ACC112 (cell line): ENCODE measurements around the gene RHEBL1.
A peak's percentile ranks its signal among the peaks of the same experiment; 100 is the strongest.

ENCODE experiments used
- H2AFZ ChIP-seq: fragments of 200-600 bp; sonication (generic); one replicate; pipeline ENCODE4 v1.6.0; 2017; ENCODE audit warnings: antibody characterized with exemption, low read length; ENCODE audit not compliant: unreplicated experiment
- H3K27ac ChIP-seq: fragments of 200-600 bp; sonication (generic); 2 replicates; pipeline ENCODE4 v1.5.1; 2014; ENCODE audit warnings: low read depth, mild to moderate bottlenecking, antibody characterized with exemption, low read length, moderate library complexity
- H3K27me3 ChIP-seq: fragments of 200-600 bp; sonication (generic); 2 replicates; pipeline ENCODE4 v1.6.1; 2014; ENCODE audit warnings: mild to moderate bottlenecking, antibody characterized with exemption, low read length, moderate library complexity, mixed read lengths; ENCODE audit not compliant: insufficient read depth
- H3K36me3 ChIP-seq: fragments of 200-600 bp; sonication (generic); 2 replicates; pipeline ENCODE4 v1.6.1; 2016; ENCODE audit warnings: mild to moderate bottlenecking, antibody characterized with exemption, low read length, moderate library complexity, mixed read lengths; ENCODE audit not compliant: insufficient read depth
- H3K4me1 ChIP-seq: fragments of 200-600 bp; sonication (generic); one replicate; pipeline ENCODE4 v1.6.1; 2016; ENCODE audit warnings: low read length, mixed read lengths; ENCODE audit not compliant: insufficient read depth, unreplicated experiment, control insufficient read depth
- H3K4me3 ChIP-seq: fragments of 200-600 bp; sonication (generic); 2 replicates; pipeline ENCODE4 v1.5.1; 2014; ENCODE audit warnings: mild to moderate bottlenecking, low read depth, low read length
- H3K79me2 ChIP-seq: fragments of 200-600 bp; sonication (generic); one replicate; pipeline ENCODE4 v1.6.0; 2016; ENCODE audit warnings: low read length; ENCODE audit not compliant: control insufficient read depth, unreplicated experiment, insufficient read depth

RHEBL1 gene

DNA sequence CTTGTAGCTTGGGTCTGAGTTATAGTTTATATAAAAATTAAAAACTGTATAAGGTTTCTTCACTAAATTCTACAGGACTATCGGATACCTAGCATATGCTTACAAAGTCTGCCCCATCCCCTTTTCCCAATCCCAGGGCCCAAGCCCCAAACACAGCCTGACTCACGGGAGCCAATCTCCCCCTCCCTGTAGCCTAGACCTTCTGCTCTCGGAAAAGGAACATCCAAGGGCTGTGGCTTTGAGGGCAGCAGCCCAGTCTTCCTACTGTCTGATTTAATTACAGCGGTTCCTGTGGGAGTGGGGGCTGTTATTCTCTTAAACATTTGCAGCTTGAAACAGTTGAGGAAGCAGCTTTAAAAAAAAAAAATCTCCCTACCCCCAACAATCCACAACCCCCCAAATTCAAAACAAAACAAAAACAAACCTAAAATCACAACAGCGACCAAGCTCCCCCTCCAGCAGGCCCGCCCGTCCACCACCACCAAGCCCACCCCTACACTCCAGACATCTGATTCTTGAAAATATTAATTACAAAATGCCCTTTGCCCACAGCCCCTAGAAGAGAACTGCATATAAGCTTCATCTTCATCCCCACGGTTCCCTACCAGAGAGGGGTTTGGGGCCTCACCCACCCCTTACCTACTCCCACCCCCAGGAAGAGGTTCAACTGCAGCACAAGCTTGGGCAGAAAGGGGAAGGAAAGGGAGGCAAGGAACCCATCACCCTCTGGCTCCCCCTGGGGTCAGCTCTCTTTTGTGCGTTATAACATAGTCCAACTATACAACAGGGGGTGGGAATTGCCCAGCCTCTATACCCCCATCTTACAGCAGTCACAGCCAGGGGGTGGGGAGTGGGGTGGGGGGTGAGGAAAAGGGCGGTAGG lies 50.1 kb downstream of the RHEBL1 start:
- no peak overlapping the region for H2AFZ ChIP-seq
- peaks cover 26% of the 10 kb centered on the region for H3K79me2 ChIP-seq
- peak overlapping the region; percentile 94 for H3K27ac ChIP-seq
- no peak overlapping the region for H3K4me3 ChIP-seq
- peaks cover 3% of the 10 kb centered on the region; the same call in 1 of the 2 replicates for H3K36me3 ChIP-seq
- no peaks in the 10 kb centered on the region for H3K27me3 ChIP-seq
- H3K4me1 ChIP-seq, result peaks cover 18% of the 10 kb centered on the region

DNA sequence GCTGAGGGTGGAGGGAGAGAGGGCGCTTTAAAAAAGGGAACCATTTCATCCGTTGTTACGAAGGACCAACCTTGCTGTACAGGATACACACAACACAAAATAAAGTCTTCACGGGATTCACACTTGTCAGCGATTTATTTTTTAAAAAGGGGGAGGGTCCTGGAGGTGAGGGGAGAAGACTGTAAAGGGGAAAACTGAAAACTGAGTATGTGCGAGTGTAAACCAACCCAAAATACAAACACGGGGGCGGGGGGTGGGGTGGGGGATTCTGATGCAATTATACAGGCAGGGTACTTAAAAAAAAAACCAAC lies 50.7 kb downstream of the RHEBL1 start:
- peaks cover 32% of the 10 kb centered on the region for H3K79me2 ChIP-seq
- H3K36me3 ChIP-seq, result 0 out of 2 replicates have a peak, but pooled peaks cover 2% of the 10 kb centered on the region
- H2AFZ ChIP-seq, result peak overlapping the region; percentile 11
- peak overlapping the region; percentile 88 for H3K4me3 ChIP-seq
- H3K27me3 ChIP-seq, result no peaks in the 10 kb centered on the region
- peaks cover 18% of the 10 kb centered on the region for H3K4me1 ChIP-seq
- peak overlapping the region; percentile 94 for H3K27ac ChIP-seq

DNA sequence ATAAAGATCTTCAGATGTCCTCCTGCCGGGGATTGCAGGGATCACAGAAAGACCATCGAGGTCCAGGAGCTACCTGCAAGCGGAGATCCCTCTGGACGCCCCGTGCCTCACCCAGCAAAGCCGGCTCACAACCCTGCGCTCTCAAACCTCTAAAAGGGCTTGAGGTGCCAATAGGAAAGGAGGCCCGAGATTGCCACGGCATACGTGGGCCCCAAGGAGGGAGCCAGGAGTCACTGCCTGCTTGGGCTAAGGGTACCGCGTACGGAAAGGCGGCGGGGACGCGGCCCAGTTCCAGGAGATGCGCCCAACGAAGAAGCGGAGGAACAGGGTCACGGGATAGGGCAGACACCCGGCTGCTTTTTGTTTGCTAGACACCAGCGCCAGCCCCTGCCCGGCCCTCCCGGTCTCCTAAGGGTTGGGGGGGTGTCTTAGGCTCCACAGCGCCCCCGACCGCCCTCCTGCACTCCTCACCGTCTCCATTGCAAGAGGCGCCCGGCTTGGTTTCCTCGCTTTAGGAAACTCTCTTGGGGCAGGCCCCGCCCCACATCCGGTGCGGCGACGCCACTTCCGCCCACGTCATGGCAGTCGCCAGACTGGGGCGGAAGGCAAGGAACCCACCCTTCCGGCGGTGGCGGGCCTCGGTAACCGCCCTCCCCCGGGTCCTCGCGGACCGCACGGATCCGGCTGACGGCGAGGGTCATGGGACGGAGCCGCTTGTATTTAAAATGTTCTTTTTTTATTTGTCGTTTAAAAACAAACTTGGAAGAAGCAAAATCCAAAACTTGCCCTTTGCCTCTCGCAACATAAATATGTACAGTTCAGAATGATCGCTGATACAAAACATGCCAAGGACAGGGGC lies 51.3 kb downstream of the RHEBL1 start, which contains the start of gene PRKAG1:
Gene PRKAG1 (minus strand): TSS at position 516 of the 859 bp plus-strand sequence. CDS start 36 bp downstream, at position 480.
- Histone ChIP-seq H3K4me1 (peaks cover 18% of the 10 kb centered on the region), H3K4me3 (peak within 1 kb of the TSS; percentile 88), H2AFZ (peak within 1 kb of the TSS; percentile 11), H3K79me2 (peaks cover 32% of the 10 kb centered on the region), H3K36me3 (0 out of 2 replicates have a peak, but pooled peaks cover 2% of the 10 kb centered on the region), H3K27me3 (no peaks in the 10 kb centered on the region), H3K27ac (peak within 1 kb of the TSS; percentile 94)

DNA sequence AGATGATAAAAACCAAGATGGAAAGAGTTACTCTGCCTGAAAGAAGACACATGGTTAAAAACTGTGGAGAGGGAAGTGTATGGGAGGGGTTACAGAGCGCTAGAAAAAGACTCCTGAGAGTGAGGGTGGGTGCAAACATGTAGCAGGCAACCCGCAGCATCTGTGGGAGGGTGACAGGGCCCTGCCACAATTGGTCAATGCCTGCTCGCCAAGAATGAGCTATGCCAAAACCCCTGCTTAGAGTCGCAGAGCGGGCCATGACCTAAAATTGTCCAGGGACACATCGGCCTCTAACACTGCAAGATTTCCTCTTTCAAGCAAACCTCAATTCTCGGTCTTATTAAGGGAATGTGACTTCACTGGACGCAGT lies 51.9 kb downstream of the RHEBL1 start:
- Histone ChIP-seq H3K36me3 (peaks cover 4% of the 10 kb centered on the region; the same call in 1 of the 2 replicates), H3K79me2 (peaks cover 32% of the 10 kb centered on the region), H3K4me3 (peak overlapping the region; percentile 88), H3K27ac (peak overlapping the region; percentile 94), H3K4me1 (peaks cover 18% of the 10 kb centered on the region), H2AFZ (no peak overlapping the region), H3K27me3 (no peaks in the 10 kb centered on the region)

DNA sequence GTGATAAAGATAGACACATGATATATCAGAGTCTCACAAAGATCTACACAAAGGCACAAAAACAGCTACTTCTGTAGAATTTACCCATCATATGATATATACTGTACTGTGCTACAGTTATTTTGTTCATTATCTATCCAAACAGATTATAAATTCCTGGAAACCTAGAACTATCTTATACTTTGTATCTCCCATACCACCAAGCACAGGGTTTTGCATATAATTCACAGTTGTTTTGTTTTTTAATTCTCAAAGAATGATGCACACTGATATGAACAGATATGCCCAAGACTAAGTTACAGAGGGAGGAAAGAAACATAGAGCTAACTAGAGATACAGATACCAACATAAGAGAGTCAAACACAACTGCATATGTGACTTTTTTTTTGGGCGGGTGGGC lies 54.6 kb downstream of the RHEBL1 start:
- Histone ChIP-seq H2AFZ (no peak overlapping the region), H3K4me1 (peaks cover 18% of the 10 kb centered on the region), H3K36me3 (peaks cover 8% of the 10 kb centered on the region; the same call in 1 of the 2 replicates), H3K27me3 (no peaks in the 10 kb centered on the region), H3K27ac (no peak overlapping the region), H3K79me2 (peaks cover 32% of the 10 kb centered on the region), H3K4me3 (no peak overlapping the region)
